ENCODE data around the gene VPS25.

GRCh38 chr17:42761638-42762037, 11.6 kb upstream of the VPS25 start:
- TF ChIP-seq CTCF (IDR thresholded peaks at IDR 0.05) (no peak), POLR2AphosphoS5 (IDR thresholded peaks at IDR 0.05; ENCODE audit: low read depth, low read length) (no peak), REST (IDR thresholded peaks at IDR 0.05; ENCODE audit: insufficient read depth in 1 of 2, low read depth in 2 of 2, low read length in 1 of 2) (no peak), SIN3A (IDR thresholded peaks at IDR 0.05; ENCODE audit: borderline replicate concordance, insufficient read depth, low read depth, low read length) (no peak)

All from Panc1 (cell line).